GM19193 (cell line): Measurements from ENCODE around the gene JARID2.

Source experiments
- POLR2A ChIP-seq: IDR thresholded peaks from 4 replicates; pipeline ENCODE4 v1.6.1; 2011; ENCODE audit not compliant: insufficient read depth, insufficient read length; ENCODE audit errors: extremely low read depth

The JARID2 gene

DNA sequence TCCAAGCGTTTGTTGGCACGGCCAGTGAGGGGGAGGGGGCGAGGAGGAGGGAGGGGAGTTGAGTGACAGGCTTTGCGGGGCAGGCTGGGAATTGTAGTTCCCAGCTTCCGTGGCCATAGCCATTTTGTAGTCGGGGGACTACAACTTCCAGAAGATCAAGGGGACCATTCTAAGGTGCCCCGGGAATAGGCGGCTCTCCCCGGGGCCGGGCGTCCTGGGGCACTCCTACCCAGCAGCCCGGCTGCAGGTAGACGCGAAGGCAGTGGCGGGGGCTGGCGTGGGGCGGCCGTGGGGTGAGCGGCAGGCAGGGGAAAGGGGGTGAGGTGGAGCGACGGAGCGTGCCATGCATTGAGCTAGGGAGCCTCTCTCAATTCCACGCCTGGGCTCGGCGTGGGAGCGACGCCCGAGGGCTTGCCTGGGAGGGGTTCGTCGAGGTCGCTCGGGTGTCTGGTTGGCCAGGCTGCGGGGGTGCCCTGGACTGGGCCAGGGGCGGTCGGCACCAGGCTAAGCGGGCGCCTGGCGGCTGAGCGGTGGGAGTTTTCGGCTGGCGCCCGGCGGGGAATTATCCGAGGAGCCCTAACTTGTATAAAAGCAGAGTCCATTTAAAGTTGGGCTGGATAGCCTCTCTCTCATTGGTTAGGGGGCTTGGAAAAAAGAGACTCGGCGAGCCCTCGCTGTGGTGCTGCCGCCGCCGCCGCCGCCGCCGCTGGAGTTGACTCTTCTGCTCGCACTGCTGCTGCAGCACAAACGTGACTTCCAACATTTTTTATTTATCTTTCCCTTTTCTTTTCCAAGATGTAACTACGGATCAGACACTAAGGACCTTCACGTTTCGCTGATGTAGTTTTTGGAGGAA, at the start of gene JARID2:
Gene JARID2 (plus strand): TSS at position 709 of the 856 bp plus-strand sequence. CDS start 471 bp downstream, outside the sequence.
- peak; percentile 55 for TF ChIP-seq POLR2A

DNA sequence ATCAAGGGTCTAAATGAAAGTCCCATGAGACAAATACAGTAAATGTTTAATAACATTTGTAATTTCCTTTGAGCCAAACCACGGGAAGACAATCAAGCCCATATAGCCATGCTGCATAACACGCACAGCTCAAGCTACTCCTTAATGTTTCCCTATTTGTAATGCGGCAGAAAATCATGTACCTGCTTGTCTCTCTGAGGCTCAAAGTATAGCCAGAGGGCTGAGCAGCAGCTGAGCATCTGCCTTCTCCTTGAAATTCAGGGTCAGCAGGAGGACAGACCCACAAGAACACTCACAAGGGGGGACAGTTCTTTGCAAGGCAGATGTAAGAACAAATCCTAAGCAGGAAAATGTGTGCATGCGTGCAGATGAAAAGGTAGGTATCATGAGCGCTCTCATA, 45.8 kb upstream of the JARID2 start:
- no peak for TF ChIP-seq POLR2A

DNA sequence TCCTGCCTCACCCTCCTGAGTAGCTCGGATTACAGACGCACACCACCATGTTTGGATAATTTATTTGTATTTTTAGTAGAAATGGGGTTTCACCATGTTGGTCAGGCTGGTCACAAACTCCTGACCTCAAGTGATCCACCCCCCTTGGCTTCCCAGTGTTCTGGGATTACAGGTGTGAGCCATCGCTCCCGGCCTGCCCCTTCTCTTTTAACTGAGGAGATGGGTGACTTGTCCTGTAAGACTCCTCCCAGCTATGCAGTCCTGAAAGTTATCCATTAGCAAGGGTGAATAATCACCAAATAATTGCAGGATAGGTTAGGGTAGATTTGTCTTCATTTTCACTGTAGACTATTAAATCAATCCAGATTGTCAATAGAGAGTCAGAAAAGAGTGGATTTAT, 40.5 kb upstream of the JARID2 start:
- no peak for TF ChIP-seq POLR2A

DNA sequence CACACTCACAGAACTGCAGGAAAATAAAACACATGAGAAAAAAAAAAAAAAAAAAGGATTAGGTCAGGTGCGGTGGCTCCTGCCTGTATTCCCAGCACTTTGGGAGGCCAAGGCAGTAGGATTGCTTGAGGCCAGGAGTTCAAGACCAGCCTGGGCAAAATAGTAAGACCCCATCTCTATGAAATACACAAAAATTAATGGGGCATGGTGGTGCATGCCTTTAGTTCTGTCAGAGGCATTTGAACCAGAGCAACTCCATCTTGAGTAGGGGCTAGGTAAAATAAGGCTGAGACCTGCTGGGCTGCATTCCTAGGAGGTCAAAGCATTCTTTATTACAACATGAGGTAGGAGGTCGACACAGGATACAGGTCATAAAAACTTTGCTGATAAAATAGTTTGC, 39.0 kb upstream of the JARID2 start:
- TF ChIP-seq POLR2A, result no peak

DNA sequence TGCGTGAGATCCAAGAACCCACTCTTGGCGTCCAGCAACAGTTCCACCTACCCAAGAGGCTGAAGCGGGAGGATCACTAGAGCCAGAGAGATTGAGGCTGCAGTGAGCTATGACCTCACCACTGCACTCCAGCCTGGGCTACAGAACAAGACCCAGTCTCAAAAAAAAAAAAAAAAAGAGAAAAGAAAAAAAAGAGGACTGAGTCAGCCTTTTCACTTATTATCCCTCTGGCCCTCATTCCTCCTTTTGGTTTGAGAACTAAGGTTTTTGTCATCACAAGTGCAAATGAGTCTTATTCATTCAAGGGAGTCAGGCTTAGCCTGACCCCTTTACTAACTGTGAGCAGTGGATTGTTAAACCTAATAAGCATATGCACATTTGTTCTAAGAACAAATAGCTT, 37.9 kb upstream of the JARID2 start:
- TF ChIP-seq POLR2A, result no peak

DNA sequence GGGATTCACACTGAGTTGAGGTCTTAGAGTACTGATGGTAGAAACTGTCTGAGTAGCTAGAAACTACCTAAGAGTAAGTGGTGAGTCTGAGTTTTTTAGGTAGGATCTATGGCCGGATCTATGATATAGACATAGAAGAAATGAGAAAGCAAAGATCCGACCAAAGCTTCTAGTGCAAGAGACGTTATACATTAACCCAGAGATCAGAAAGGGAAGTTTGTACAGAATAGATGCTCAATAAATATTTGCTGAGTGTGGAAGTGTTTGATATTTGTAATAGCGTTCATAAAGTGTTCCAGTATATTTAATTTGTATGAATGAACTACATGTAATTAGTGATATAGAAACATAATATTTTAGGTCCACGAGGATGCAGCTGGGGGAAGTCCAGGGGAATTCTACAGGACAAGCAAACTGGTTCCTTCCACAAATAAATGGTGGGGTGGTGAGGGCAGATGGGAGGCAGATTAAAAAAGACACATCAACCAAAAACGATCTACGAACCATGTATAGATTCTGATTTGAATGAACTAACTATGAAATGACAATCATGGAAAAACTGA, 31.9 kb upstream of the JARID2 start:
- TF ChIP-seq POLR2A, result no peak

DNA sequence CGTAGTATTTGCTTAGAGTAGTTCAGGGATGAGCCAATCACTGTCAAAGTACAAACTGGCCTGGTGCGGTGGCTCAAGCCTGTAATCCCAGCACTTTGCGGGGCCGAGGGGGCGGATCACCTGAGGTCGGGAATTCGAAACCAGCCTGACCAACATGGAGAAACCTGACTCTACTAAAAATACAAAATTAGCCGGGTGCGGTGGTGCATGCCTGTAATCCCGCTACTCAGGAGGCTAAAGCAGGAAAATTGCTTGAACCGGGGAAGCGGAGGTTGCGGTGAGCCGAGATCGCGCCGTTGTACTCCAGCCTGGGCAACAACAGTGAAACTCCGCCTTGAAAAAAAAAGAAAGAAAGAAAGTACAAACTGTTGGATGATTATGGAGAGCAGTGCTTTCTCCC, 27.5 kb upstream of the JARID2 start:
- no peak for TF ChIP-seq POLR2A

DNA sequence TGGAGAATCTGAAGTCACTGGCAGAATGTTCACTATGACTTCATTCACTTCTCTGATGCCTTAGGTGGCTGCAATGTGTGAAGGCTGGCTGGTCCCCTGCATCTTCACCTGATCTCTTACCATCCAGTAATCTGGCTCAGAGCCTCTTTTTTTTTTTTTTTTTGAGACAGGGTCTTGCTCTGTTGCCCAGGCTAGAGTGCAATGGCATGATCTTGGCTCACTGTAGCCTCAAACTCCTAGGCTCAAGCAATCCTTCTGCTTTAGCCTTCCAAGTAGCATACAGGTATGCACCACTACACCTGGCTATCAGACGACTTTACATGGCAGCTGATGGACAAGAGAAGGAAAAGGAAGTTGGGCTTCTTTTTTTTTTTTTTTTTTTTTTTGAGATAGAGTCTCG, 25.8 kb upstream of the JARID2 start:
- no peak for TF ChIP-seq POLR2A

DNA sequence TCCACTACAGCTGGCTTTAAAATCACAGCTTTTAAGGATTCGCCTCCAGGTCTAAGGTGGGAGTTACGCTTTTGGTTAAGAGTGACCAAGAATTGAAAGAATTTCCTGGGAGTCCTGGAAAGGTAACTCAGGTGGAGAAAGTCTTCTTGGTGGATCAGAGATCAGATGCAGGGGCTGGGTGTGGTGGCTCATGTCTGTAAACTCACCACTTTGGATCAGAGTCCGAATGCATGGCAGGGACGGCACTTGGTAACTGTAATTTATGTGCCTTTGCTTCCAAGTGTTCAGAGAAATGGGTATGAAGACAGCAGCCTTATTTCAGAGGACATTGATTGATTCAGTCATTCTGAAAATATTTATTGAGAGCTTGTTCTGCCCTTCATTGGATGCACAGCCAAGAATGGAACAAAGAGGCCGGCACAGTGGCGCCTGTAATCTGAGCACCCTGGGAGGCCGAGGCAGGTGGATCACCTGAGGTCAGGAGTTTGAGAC, 18.0 kb upstream of the JARID2 start:
- TF ChIP-seq POLR2A, result no peak

DNA sequence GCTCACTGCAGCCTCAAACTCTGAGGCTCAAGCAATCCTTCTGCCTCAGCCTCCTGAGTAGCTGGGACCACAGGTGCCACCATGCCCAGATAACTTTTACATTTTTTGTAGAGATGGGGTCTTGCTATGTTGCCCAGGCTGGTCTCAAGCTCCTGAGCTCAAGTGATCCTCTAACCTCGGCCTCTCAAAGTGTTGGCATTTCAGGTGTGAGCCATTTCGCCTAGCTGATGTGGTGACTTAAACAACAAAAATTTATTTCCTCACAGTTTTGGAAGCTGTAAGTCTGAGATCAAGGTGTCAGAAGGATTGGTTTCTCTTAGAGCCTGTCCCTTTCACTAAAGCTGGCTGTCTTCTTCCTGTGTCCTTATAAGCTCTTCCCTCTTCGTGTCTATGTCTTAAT, 15.0 kb upstream of the JARID2 start:
- TF ChIP-seq POLR2A, result no peak

DNA sequence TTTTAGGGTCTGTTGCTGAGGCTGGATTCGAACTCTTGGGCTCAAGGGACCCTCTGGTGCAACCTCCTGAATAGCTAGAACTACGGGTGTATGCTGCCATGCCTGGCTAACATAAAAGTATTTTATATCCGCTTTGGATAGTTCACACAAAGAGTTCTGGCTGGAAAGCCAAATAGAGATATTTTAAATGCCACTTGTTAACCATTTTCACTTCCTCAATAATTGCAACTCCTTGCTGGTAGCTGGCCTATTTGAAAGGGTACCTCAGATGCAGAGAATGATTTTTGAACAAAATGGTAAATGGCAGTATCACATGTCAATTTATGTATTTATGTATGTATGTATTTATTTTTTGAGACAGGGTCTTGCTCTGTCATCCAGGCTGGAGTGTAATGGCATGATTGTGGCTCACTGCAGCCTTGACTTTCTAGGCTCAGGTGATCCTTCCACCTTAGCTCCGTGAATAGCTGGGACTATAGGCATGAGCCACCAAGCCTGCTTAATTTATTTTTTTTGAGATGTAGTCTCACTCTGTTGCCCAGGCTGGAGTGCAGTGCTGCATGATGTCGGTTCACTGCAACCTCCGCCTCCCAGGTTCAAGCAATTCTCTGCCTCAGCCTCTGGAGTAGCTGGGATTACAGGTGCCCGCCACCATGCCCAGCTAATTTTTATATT, 12.9 kb upstream of the JARID2 start:
- no peak for TF ChIP-seq POLR2A

DNA sequence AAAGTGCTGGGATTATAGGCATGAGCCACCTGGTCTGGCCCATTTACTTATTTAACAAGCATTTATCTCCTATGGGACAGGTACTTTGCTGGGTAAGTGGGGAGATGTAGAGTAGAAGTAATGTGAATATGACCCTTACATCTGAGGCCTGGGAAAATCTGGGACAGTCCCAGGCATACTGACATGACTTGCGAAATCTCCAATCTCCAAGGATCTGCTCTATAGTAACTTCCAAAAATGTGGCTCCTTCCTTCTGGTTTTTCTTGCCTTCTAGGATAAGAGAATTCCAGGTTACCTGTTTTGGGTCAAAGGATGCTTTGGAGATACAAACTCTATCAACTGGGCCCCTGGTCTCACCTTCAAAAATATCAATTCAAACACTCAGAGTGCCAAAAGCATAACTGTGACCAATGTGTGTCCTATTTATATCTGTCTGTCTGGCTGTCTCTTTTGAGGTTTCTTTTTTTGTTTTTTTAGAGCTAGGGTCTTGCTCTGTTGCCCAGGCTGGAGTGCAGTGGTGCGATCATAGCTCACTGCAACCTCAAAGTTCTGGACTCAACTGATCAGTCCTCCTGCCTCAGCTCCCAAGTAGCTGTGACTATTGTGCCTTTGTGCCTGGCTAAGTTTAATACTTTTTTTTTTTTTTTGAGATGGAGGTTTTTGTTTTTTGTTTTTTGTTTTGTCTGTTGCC, 11.7 kb upstream of the JARID2 start:
- TF ChIP-seq POLR2A, result no peak

DNA sequence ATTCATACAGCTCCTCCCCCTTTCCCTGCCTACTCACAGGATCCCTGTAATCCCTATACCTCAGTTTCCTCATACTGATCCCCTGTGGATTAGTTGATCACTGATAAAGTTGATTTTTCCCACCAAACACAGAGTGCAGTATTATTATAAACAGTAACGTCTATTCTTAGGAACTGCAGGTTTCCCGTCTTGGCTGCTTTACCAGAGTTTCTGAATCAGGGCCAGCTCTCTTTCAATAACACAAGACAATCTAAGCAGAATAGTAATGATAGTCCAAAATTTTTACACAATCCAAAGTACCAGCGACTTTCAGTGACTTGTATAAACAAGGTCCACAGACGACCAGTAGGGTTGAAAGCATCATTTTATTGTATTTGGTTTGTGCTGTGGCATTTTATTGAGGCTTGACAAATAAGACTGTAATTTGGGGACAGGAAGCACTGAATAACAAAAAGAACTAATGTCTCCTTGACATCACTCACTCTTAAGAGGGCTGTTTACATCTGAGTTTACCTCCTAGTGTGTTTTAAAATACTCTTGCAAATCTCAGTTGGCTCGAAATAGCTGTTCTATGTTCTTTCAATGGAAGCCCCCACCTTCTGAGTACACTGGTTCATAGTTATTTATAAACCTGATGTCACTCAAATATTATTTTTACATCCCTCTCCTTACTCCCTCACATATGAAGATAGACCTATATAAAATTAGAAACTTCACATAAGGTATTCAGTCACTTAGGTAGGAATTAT, 6.1 kb upstream of the JARID2 start:
- no peak for TF ChIP-seq POLR2A

DNA sequence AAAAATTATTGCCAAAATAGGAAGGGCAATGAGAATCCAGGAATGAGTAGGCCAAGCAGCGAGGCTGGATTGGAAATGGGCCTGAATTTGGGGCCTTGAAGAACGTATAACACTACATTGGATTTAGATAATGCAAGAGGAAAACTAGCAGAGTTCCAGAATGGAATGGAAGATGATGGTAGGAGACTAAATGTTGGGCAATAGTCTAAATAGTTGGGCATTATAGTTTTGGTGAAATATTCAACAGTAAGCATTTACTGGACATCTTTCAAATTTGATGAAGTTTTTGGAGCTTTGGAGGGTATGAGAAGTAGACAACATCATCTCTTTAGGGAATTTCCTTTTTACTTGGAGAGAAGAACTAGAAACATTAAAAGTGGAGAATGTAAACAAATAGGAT, 3.4 kb upstream of the JARID2 start:
- no peak for TF ChIP-seq POLR2A
